Brain microvascular endothelial cell (primary cell): ENCODE results near the gene PRR14.

Experiments used
- DNase-seq: peaks from one replicate; pipeline ENCODE4 v3.0.0-alpha.2; 2020
- H3K27ac ChIP-seq: fragments of 250-450 bp; sonication (Bioruptor Pico); 2 replicates; pipeline ENCODE4 v1.5.1; 2020; ENCODE audit warnings: mild to moderate bottlenecking, moderate library complexity
- H3K27me3 ChIP-seq: fragments of 250-450 bp; sonication (Bioruptor Pico); replicated peaks from 2 replicates; pipeline ENCODE4 v1.5.1; 2020; ENCODE audit warnings: mild to moderate bottlenecking
- H3K36me3 ChIP-seq: fragments of 250-450 bp; sonication (Bioruptor Pico); replicated peaks from 2 replicates; pipeline ENCODE4 v1.5.1; 2020; ENCODE audit warnings: mild to moderate bottlenecking
- H3K4me3 ChIP-seq: 2 replicates; pipeline ENCODE4 v1.5.1; 2011; ENCODE audit warnings: low read depth, mild to moderate bottlenecking, control low read depth, low read length, moderate library complexity
- CTCF ChIP-seq: IDR thresholded peaks from 2 replicates; pipeline ENCODE4 v1.5.1; 2011; ENCODE audit warnings: low read depth, mild to moderate bottlenecking, moderate library complexity, low read length, control low read depth, inconsistent platforms; ENCODE audit errors: missing control alignments
- in situ Hi-C: cut with HindIII; loops from 2 replicates; pipeline ENCODE4 v1.10.0; 2017; ENCODE audit warnings: low sequenced_read_pairs, low pct_ligation_motif_present

PRR14 gene

GRCh38 chr16:30697264-30698138 is 46.7 kb downstream of the PRR14 start:
- in situ Hi-C loops, result no loop called here
- Histone ChIP-seq H3K4me3 (peak overlapping the region; percentile 98), H3K36me3 (peaks cover 10% of the 10 kb centered on the region), H3K27me3 (no peaks in the 10 kb centered on the region), H3K27ac (peak overlapping the region; percentile 100)
- TF ChIP-seq CTCF, result no peak
- DNase-seq, result no peak

- Histone ChIP-seq H3K27ac (peak overlapping the region; percentile 100), H3K27me3 (no peaks in the 10 kb centered on the region), H3K4me3 (peak overlapping the region; percentile 98), H3K36me3 (peaks cover 16% of the 10 kb centered on the region)
- TF ChIP-seq CTCF, result no peak
- in situ Hi-C loops, result no loop called here
- DNase-seq, result peak; percentile 96
Observed at GRCh38 chr16:30698139-30698815, 47.5 kb downstream of the PRR14 start.

- no peak for TF ChIP-seq CTCF
- peak within 1 kb of the TSS; percentile 98 for H3K4me3 ChIP-seq
- H3K27ac ChIP-seq, result peak within 1 kb of the TSS; percentile 100
- in situ Hi-C loops, result no loop called here
- DNase-seq, result peak; percentile 69
- H3K36me3 ChIP-seq, result peaks cover 23% of the 10 kb centered on the region
- H3K27me3 ChIP-seq, result no peaks in the 10 kb centered on the region
Observed at GRCh38 chr16:30698816-30699614, 48.3 kb downstream of the PRR14 start, which contains the start of gene SRCAP. SRCAP (plus strand) TSS chr16:30699171; CDS start chr16:30700825, 1,654 bp downstream.

GRCh38 chr16:30699615-30700099 is 48.9 kb downstream of the PRR14 start:
- no peak for TF ChIP-seq CTCF
- in situ Hi-C loops, result no loop called here
- no peak for DNase-seq
- Histone ChIP-seq H3K36me3 (peaks cover 30% of the 10 kb centered on the region), H3K27ac (peak overlapping the region; percentile 100), H3K27me3 (no peaks in the 10 kb centered on the region), H3K4me3 (peak overlapping the region; percentile 98)

- Histone ChIP-seq H3K27me3 (no peaks in the 10 kb centered on the region), H3K27ac (peak overlapping the region; percentile 60), H3K4me3 (no peak overlapping the region), H3K36me3 (peaks cover 38% of the 10 kb centered on the region)
- in situ Hi-C loops, result no loop called here
- peak; percentile 63 for DNase-seq
- no peak for TF ChIP-seq CTCF
Observed at GRCh38 chr16:30700491-30700890, 49.7 kb downstream of the PRR14 start.
